K562 (cell line): ENCODE measurements around the gene SUB1. TPM values are rescaled to one million over a fixed set of nuclear protein-coding genes. Genes with fewer than 3 reads are reported as not detected.

ENCODE experiments used
- BCLAF1 ChIP-seq, 2 experiments: fragments of 450-650 bp in 1 of 2; IDR thresholded peaks; 2 replicates each; pipeline ENCODE4 v1.6.1; 2011 to 2017; ENCODE audit warnings: low read depth in 2 of 2, antibody characterized with exemption in 1 of 2, borderline replicate concordance in 1 of 2, low read length in 1 of 2, mild to moderate bottlenecking in 1 of 2, mixed read lengths in 1 of 2; ENCODE audit not compliant: control insufficient read depth in 1 of 2
- CBX5 ChIP-seq: IDR thresholded peaks from 2 replicates; pipeline ENCODE4 v1.6.1; 2014; ENCODE audit warnings: low read depth, borderline replicate concordance
- DDX20 ChIP-seq: fragments of 450-650 bp; IDR thresholded peaks from 2 replicates; pipeline ENCODE4 v1.6.1; 2016; ENCODE audit warnings: missing genetic modification characterization, low read depth, mild to moderate bottlenecking, missing compliant biosample characterization, moderate library complexity
- HDAC3 ChIP-seq: fragments of 450-650 bp; IDR thresholded peaks from 2 replicates; pipeline ENCODE4 v1.6.1; 2018; ENCODE audit warnings: borderline replicate concordance, mild to moderate bottlenecking, moderate library complexity; ENCODE audit not compliant: partially characterized antibody
- NFRKB ChIP-seq: fragments of 450-650 bp; IDR thresholded peaks from 2 replicates; pipeline ENCODE4 v1.6.1; 2016; ENCODE audit warnings: low read depth
- NR0B1 ChIP-seq: fragments of 450-650 bp; IDR thresholded peaks from one replicate; pipeline ENCODE4 v1.6.1; 2018; ENCODE audit warnings: mild to moderate bottlenecking, moderate library complexity; ENCODE audit not compliant: partially characterized antibody
- ZNF274 ChIP-seq: IDR thresholded peaks from 2 replicates; pipeline ENCODE4 v1.6.1; 2011; ENCODE audit warnings: low read depth, mild to moderate bottlenecking, low read length, moderate library complexity, borderline replicate concordance
- ZNF316 ChIP-seq: fragments of 450-650 bp; IDR thresholded peaks from 2 replicates; pipeline ENCODE4 v1.6.1; 2016
- polyA plus RNA-seq, 8 experiments: library from polyadenylated mRNA; depleted of rRNA in 4 of 8; stranded (reverse) in 5 of 8; unstranded in 3 of 8; fragments of >200 nt; fragmentation: Nextera tagmentation in 2 of 8; fragmentation: Illumina TruSeq in 1 of 8; extraction: Ambion mirVana in 2 of 8; extraction: Trizol in 1 of 8; gene quantifications; 2 replicates each; pipeline versions ENCODE4 v1.2.1 to v1.2.3, GENCODE V29; 2011 to 2014; ENCODE audit warnings: inconsistent platforms in 1 of 8, missing spikeins in 1 of 8
- total RNA-seq, 7 experiments: library from RNA; depleted of rRNA in 6 of 7; stranded (reverse); fragments of >200 nt in 6 of 7; fragmentation: Illumina TruSeq in 2 of 7; extraction: Trizol in 2 of 7; gene quantifications; 2 replicates each; pipeline versions ENCODE4 v1.2.1 to v1.2.3, GENCODE V29; 2011 to 2021; ENCODE audit warnings: low replicate concordance in 1 of 7

SUB1 gene
- total and polyA plus RNA-seq, 9 of the 15 experiments (the other 6 are each of a cell fraction or from before 2014, with no cell fraction given): 336 to 1,031 (median 700) TPM

DNA sequence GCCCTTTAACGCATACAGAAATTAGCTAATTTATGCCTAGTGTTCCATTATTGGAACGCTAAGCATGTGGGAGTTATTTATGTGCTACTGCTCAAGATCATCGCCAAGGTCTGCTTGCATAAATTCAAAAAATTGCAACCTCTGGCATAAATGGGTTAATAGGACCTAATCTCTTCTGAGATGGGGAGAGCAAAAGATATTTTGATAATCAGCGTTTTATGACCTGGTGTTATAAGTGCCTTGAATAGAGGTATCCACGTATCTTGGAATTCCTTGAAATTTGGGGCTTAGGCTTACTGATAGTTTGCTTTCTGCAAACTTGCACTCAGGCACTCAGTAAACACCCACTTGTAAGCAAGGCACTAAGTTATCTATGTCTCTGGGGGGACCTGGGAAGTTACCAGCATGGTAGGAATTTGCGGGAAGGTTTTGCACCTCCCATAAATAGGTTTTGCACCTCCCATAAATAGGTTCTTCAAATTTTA is 1.8 kb downstream of the SUB1 start (continued):
- TF ChIP-seq BCLAF1 (IDR thresholded peaks at IDR 0.05; ENCODE audit: borderline replicate concordance in 1 of 2, control insufficient read depth in 1 of 2, low read depth in 2 of 2, low read length in 1 of 2) (no peak), ZNF316 (peak; percentile 61), HDAC3 (peak; percentile 11), NFRKB (no peak), NR0B1 (no peak), ZNF274 (no peak), CBX5 (no peak), DDX20 (tag) (no peak)
